Activated CD4-positive, CD25-positive, alpha-beta regulatory T cell (primary cell): ENCODE measurements around the gene FGF4.

Experiments used
- DNase-seq, 4 experiments: peaks; one replicate each; lab custom pipeline; 2025; lab: John Stamatoyannopoulos, UW

FGF4 gene

DNA sequence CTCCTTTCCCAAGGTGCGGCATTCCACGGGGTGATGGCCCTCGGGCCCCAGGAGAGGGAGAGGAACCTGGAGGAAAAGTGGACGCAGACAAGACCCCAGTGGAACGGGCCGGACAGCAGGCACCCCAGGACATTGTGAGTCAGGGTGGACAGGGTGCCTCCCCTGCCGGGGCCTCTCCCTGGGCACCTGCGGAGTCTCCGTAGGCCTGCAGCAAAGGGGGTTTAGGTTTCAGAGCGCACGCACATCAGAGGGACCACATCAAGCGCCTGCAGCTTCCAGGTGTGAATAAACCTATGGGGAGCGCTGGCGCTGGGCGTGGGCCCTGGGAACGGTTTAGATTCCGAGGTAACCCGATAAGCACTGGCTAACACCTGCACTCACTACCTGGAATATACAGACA, 48.7 kb downstream of the FGF4 start:
- no peak for DNase-seq

- DNase-seq: no peak
These were observed 49.1 kb downstream of the FGF4 start for GRCh38 chr11:69726019-69726418.

- no peak for DNase-seq
These were observed 53.4 kb downstream of the FGF4 start for GRCh38 chr11:69721745-69722144.

- DNase-seq: no peak
These were observed 54.0 kb downstream of the FGF4 start for GRCh38 chr11:69721106-69721505.
